NCI-H526 (cell line): ENCODE results near the gene SIRT4.
"Not testable (repeated sequence)": the region's sequence is repeated elsewhere in the genome, so short reads cannot be mapped to it uniquely, and the experiment has no call there.

Experiments used
- DNase-seq, 2 experiments: peaks; one replicate each; lab custom pipeline; 2025; lab: John Stamatoyannopoulos, UW

SIRT4 gene, protein sequence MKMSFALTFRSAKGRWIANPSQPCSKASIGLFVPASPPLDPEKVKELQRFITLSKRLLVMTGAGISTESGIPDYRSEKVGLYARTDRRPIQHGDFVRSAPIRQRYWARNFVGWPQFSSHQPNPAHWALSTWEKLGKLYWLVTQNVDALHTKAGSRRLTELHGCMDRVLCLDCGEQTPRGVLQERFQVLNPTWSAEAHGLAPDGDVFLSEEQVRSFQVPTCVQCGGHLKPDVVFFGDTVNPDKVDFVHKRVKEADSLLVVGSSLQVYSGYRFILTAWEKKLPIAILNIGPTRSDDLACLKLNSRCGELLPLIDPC

DNA sequence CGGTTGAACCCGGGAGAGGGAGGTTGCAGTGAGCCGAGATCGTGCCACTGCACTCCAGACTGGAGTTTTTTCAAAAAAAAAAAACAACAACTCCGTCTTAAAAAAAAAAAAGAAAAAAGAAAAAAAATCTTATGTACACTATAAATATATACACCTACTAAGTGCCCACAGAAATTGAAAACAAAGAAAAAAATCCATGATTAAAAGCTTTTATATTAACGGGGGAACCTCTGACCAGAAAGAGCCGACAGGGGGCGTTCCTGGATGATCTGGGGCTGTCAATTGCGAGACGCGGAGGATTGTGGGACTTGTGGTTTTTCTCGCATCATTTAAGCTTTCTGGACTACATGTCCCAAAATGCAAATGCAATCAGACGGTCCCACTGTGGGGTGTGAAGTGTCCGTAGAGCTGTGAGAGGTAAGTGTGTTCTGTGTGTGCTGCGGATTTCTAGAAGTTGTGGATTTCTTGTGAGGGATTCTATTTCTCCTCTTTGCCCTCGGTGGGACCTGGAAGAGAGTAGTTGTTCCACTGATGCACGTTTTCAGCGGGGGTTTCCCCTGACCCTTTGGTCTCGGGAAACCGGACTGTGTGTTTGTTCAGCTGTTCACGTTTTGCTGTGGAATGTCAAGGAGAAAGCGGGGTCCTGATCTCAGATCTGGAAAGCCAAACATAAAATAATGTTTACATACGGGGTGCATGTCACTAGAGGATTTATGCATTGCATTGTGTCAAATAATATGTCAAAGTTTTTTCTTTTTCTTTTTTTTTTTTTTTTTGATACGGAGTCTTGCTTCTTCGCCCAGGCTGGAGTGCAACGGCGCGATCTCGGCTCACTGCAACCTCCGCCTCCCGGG is at the start of gene SIRT4:
Gene SIRT4, plus strand, starts transcription at position 360 of the 854 bp plus-strand sequence. CDS start 1,241 bp downstream, outside the sequence.
- peak; percentile 96 to 97 for DNase-seq

- not testable (repeated sequence) for DNase-seq
Measured at GRCh38 chr12:120253313-120253712, 48.8 kb upstream of the SIRT4 start.

DNA sequence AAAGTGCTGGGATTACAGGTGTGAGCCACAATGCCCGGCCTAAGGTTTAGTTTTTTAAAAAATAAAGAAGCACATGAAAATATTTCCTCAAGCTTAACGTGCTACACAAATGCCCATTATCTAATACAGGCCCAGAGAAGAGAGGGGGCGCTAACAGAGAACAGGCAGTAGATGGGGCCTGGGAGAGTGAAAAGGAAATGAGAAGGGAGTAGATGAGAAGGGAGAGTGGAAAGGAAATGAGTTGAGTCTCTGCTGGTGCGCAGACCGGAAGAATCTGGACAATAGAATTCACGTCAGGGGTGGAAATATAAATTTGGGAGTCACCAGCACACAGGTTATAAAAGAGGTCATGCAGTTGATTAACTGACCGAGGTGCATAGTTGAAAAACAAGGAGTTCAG is 47.3 kb upstream of the SIRT4 start:
- DNase-seq, result no peak

- DNase-seq, result no peak
Measured at GRCh38 chr12:120257041-120257821, 44.9 kb upstream of the SIRT4 start.

GRCh38 chr12:120258323-120258896 is 43.7 kb upstream of the SIRT4 start:
- no peak for DNase-seq

DNA sequence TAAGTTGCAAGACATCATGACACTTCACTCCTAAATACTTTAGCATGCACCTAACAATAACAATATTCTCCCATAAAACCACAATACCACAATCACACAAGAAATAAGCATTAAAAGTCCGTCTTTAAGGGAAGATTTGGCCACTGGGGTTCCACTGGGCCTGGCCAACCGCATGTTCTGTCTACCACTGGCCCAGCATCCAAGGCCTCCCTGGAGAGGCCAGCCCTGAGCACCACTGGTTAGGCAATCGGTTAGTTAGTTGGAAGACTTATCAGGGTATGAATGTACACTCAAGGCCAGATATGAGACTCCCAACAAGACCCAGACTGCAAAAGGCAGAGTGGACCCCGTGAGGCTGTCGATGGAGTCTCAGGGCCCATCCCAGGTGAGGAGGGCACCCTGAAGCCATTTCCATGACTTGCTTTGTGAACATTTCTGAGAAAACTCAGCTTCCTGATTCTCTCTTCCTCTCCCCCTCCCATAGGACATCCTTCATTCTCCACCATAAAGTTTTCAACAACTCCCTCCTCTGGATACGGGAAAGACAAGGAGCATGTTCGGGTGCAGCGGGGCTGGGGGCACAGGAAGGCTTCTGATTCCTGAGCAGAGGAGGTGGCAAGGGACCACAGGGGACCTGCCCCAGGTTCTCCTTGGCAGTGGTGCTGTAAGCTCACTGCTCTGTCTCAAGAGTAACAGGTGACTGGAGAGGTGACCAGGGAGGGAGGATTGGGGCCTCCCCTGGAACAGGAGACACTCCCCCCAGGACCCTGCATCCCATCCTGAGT is 42.5 kb upstream of the SIRT4 start:
- DNase-seq, result no peak

GRCh38 chr12:120260607-120261006 is 41.5 kb upstream of the SIRT4 start:
- no peak for DNase-seq

- no peak for DNase-seq
Measured at GRCh38 chr12:120261951-120262851, 39.9 kb upstream of the SIRT4 start.

DNA sequence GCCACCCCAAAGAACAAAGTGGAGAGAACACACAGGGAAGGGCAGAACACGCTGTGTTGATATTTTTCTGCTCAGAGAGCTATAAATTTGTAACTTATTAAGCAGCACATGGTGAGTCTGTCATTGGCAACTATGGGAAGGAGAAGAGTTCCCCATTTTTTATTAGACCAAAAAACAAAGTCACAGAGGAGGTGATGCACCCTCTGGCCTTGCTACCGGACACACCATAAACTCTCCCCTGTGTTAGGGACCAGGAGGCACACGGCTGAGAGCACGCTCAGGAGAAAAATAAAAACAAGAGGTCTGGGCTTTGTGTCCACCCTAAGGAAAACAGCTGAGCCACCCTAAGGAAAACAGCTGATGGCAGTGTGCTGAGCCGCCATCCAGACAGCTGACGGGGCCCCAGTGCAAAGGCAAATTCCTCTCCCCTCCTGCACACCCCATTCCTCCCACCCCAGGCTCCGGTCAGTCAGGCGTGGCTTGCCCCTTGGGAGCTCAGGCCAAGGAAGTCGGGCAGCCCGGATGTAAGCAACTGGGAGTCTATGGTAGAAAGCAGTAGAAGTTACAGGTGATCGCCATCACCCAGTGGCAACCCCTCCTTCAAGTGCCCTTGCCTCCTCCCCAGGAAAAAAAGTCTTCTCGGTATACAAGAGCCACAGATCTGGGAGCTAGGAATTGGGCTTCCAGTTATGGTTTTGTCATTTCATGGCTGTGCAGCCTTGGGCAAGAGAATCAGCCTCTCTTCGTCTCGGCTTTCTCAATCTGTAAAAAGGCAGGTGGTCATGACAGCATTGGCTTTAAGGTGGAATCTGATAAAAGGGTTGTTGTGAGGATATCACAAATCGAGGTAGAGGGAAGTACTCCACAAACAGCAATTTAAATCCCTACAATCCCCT is 39.0 kb upstream of the SIRT4 start:
- DNase-seq, result no peak

DNA sequence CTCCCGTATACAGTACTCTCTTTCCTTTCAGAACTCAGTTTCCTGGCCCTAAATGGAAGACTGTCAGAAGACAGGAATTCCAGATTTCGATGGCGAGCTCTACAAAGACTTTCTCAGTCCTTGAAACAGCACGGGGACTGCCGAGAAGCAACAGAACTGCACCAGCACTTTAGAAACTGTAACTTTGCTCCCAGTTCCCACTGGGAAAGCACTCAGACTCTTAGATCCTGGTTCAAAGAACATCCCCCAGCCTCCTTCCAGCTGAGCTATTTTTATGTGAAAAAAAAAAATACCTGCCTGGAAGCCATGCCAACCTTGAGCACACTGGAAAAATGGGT is 38.4 kb upstream of the SIRT4 start:
- no peak for DNase-seq

- DNase-seq, result no peak
Measured at GRCh38 chr12:120264086-120264903, 37.8 kb upstream of the SIRT4 start.

DNA sequence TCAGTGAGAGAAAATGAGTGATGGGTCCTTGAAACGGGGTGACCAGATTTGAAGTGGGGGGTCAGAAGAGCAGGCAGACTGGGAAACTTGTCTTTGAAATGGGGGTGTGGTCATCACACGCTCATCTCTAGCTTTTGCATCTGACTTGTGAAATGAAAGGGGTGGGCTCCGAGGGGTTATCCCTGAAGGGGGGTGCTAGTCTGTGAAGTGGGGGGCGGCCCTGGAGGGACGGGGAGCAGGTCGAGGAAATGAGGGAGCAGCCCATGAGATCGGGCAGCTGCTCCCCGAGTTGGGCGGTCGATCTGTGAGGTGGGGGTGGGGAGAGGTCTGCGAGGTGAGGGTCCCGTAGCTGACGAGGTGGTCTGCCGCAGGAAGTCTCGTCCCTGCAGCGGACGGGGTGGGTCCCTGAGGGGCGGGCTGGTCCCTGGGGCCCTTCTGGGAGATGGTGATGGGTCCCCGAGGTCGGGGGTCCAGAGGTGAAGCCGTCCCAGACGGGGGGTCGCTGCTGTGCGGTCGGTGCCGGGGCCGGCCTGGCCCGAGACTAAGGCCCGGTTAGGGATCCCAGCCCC is 37.1 kb upstream of the SIRT4 start:
- no peak for DNase-seq

DNA sequence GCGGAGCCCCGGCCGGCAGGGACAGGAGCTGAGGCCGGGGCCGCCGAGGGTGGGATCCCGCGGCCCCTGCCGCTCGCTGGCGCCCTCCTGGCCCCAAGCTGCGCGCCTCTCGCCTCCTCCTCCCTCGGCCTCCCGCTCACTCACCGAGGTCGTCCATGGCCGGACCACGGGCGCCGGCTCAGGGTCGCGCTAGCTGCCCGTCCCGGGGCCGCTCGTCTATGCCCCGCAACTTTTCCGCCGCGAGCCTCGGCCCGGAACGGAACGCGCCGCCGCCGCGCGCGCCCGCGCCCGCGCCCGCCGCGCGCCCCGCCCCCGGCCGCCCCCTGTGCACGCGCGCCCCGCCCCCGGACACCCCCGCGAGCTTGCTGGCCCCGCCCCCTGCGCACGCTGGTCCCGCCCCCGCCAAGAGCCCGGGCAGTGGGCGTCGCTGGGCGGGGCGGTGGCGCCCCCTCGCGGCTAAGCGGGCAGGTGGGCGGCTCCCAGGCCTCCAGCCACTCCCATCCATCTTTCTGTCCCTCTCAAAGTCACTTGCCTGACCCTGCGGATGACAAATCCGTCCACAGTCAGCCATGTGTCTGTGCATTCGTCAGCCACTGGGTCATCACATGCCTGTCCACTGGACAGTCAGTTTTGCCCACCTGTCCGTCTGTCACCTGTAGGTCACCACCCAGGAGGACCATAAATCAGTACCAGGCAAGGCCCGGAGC is 36.5 kb upstream of the SIRT4 start, which contains the start of gene PXN:
Gene PXN, minus strand, starts transcription at position 258 of the 707 bp plus-strand sequence. Its CDS starts 101 bp downstream, at position 157.
- DNase-seq, result peak in 1 of 2 experiments; percentile 84

DNA sequence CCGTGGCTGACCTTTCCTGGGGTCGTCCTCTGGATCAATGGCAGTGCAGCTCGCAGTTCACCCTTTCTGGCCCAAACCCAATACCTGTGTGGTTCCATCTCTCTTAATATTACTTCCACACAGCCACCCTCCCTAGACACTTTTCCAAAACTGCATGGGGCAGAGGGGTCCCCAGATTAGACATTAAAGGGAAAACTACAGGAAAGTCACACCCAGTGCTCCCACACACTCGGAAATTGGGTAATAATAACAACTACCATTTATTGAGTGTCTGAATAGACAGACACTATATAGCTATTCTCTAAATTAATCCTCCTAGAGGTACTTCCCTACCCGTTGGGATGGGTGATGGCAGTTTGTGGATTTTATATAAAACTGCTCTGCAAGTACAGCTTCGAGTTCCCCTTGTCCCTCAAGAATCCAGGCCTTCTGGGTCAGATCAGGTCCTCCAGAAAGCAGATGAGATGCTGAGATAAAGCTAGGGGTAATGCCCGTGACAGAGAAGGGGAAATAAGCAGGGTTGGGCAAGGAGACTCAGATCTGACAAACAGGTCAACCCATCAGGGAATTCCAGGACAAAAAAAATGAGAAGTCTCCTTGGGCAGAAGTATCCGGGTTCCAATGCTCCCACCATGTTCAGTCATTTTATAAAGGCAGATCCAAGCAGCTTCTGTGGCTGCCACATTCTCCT is 35.8 kb upstream of the SIRT4 start:
- no peak for DNase-seq

- DNase-seq, result no peak
Measured at GRCh38 chr12:120267736-120268135, 34.4 kb upstream of the SIRT4 start.

GRCh38 chr12:120276734-120277133 is 25.4 kb upstream of the SIRT4 start:
- no peak for DNase-seq
